Germinal center (tissue), 1 donor: ENCODE data around the gene ACRV1.
"Not testable (repeated sequence)": the region's sequence is repeated elsewhere in the genome, so short reads cannot be mapped to it uniquely, and the experiment has no call there.

Source experiments
- DNase-seq: peaks from one replicate; pipeline ENCODE4 v3.0.0; 2012; ENCODE audit warnings: mixed read lengths, low spot score

Gene ACRV1

GRCh38 chr11:125680747-125681146, at the start of gene ACRV1:
ACRV1 (minus strand) TSS chr11:125680847; CDS start chr11:125680780, 67 bp downstream.
- no peak for DNase-seq

GRCh38 chr11:125728969-125729368, 48.3 kb upstream of the ACRV1 start:
- no peak for DNase-seq

GRCh38 chr11:125724125-125724524, 43.5 kb upstream of the ACRV1 start:
- no peak for DNase-seq

GRCh38 chr11:125720781-125721180, 40.1 kb upstream of the ACRV1 start:
- DNase-seq, result no peak

- DNase-seq, result not testable (repeated sequence)
Measured at GRCh38 chr11:125704686-125705085, 24.0 kb upstream of the ACRV1 start.

DNA sequence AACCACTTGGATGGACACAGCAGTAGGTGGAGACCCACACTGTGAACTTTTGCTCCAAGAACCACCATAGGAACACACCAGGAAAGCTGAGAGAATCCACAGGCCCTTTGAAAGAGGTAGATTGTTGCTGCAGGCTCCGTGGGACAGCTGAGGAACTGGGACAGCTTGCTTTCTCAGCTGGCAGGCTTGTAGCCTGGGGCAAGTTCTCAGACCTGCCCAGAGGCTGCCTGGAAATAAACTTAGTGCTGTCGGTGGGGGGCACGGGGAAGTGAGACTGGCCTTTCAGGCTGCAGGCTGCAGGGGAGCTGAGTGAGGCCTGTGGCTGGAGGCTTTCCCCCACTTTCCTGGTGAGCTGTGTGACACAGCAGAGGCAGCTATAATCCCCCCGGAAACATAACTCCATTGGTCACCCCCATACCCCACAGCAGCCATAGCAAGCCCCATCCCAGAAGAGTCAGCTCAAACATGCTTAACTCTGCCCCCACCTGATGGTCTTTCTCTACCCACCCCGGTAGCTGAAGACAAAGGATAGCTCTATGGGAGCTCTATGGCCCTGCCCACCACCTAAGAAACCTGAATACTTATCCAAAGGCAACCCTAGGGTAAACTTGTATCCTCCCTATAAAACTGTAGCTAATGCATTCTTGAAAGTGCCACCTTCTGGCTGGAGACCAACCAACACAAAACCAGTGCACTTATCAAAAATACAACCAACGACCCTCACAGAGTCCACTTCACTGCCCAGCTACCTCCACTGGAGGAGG, 21.4 kb upstream of the ACRV1 start:
- DNase-seq, result no peak

GRCh38 chr11:125701018-125701610, 20.5 kb upstream of the ACRV1 start:
- no peak for DNase-seq

DNA sequence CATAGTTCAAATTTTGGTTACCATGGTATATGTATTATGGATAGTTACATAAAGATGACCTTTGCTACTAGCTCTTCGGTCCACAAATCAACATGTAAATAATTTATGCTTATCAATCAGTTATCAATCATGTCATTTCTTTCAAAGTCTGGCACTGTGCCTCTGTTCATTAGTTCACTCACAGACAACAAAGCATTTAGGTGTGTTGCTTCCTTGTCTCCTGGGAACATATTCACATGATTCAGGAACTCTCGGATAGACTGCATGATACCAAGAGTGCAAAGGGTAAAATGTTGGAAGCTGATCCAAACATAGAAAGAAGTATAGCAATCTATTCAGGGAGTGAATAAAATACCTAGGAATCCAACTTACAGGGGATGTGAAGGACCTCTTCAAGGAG, 14.3 kb upstream of the ACRV1 start:
- no peak for DNase-seq

DNA sequence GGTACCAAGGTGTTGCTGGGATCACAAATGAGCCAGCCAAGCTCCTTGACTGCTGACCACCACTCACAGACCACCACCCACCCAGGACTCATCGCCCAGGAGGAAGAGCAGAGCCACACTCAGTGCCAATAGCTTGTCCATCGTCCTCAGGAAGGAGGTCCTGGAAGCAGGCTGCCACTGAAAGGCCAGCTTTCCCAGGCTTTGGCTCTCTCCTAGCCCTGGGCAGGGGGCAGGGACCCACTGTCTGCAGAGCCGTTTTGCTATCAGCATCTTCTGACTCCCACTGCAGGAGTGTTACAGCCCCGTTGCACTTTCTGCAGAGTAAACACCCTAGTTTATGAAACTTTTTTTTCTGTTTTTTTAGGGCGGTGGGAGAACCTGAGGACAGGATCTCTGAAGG, 12.2 kb upstream of the ACRV1 start:
- DNase-seq, result no peak

DNA sequence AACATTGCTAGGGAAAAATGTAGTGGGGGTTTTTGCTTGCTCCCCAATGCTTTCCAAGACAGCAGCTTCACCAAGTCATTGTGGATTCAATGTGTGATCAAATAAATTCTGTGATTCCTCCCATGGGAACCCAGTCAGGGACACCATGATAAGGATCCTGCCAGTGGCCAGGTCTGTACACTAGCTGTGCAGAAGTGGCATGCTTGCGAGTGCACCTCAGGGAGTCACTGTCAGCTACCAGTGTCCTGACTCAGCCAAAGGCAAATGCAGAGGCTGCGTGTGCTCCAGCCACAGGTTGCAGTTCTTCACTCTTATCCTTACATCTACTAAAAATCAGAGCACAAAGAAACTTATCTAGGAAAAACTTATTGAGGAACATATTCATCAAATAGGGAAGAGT, 9.4 kb upstream of the ACRV1 start:
- DNase-seq, result no peak

DNA sequence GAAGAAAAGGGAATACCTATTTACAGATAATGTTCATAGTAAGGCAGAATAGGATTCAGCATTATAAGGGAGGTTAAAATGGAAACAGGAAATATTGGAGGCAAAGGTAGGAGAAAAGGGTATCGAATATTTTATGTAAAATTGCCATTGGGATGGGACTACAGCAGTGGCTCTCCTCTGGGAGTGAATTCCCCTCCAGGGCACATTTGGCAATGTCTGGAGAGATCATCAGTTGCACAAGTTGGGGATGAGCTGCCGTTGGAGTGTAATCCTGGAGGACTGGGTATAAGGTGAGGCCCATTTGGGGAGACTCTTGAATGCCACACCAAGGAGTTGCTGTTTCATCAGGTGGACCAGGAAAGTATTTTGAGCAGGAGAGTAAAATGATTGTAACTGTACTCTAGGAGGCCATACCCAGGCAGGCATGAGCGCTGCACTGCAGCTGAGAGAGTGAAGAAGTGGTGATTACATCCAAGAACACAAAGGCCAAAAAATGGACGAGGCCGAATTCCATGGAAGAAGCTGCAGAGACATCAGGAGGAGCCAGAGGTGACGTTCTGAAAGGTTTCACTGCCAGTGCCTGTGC, 8.7 kb upstream of the ACRV1 start:
- no peak for DNase-seq

- DNase-seq, result no peak
Measured at GRCh38 chr11:125688632-125689031, 8.0 kb upstream of the ACRV1 start.

GRCh38 chr11:125688066-125688465, 7.4 kb upstream of the ACRV1 start:
- DNase-seq, result no peak

- DNase-seq, result no peak
Measured at GRCh38 chr11:125685228-125685627, 4.6 kb upstream of the ACRV1 start.

- no peak for DNase-seq
Measured at GRCh38 chr11:125679837-125680236, 810 bp downstream of the ACRV1 start.

GRCh38 chr11:125679397-125679796, 1.2 kb downstream of the ACRV1 start:
- peak; percentile 14 for DNase-seq

DNA sequence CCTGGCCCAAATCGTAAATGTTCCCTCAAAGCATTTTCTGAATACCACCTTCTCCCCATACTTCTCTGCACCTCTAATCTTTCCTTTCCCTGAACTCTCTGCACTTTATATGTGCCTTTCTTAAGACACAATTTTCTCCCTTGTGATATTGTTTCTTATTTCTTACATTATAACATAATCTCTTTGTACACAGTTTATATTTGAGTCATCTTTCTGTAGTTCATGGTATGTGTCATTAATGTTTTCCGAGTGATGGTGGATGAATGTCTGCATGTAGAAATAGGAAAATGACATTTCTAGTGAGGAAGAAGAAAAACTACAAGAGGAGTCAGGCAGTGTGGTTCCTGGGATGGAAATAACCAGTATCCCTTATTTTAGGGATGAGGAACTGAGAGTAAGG, 5.5 kb downstream of the ACRV1 start:
- DNase-seq, result no peak

- DNase-seq, result no peak
Measured at GRCh38 chr11:125674210-125674609, 6.4 kb downstream of the ACRV1 start.

DNA sequence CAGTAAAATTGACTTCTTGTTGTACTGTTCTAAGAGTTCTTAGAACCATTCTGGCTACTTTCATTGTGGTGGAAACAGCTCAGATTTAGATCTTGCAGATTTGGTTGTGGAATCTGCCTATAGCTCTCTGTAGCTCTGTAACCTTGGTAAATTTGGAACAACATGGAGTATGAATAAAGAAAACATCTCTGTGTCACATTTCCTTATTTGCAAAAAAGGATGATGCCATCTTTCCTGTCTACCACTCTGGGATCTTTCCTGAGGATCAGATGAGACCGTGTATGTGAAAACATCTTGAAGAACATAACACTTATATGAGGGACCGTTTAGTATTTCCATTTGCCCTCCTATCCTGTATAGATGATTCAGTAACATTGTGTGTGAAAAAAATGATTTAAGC, 9.1 kb downstream of the ACRV1 start:
- no peak for DNase-seq

DNA sequence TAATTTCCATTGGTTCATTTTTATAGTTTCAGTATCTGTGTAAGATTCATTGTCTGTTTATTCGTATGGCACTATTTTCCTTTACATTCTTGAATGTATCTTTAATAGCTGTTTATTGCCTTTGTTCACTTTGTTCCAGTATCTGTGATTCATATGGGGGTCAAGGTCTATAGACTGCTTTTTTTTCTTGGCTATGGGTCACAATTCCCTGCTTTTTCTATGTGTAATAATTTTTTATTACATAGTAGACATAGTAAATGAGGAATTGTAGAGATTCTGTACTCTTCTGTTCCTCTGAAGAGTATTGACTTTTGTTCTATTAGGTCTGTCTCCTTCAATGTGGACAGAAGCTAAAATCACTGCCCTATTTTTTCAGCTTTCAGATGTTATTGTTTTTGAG, 10.5 kb downstream of the ACRV1 start:
- no peak for DNase-seq

GRCh38 chr11:125667151-125667550, 13.5 kb downstream of the ACRV1 start:
- DNase-seq, result no peak

DNA sequence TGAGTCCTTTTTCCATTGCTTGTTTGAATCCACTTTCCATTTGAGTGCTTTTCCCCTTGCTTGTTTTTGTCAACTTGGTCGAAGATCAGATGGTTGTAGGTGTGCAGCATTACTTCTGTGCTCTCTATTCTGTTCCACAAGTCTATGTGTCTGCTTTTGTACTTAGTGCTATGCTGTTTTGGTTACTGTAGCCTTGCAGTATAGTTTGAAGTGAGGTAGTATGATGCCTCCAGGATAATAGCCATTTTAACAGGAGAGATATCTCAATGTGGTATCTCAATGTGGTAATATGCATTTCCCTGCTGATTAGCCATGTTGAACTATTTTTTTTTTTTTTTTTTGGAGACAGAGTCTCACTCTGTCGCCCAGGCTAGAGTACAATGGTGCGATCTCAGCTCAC, 16.7 kb downstream of the ACRV1 start:
- no peak for DNase-seq

GRCh38 chr11:125662689-125663088, 18.0 kb downstream of the ACRV1 start:
- DNase-seq, result no peak
